ENCODE data around the gene ARMH2.

ARMH2 gene

GRCh38 chr6:24798740-24799540, at the start of gene ARMH2:
Gene ARMH2, minus strand, starts transcription at chr6:24798917. Its CDS starts 60 bp downstream, at chr6:24798857.
- no peak for FAIRE-seq

- no peak for FAIRE-seq
Measured at GRCh38 chr6:24848461-24848860, 49.7 kb upstream of the ARMH2 start.

GRCh38 chr6:24847402-24847801, 48.7 kb upstream of the ARMH2 start:
- no peak for FAIRE-seq

- FAIRE-seq: no peak
Measured at GRCh38 chr6:24845578-24845977, 46.9 kb upstream of the ARMH2 start.

- FAIRE-seq: no peak
Measured at GRCh38 chr6:24844903-24845302, 46.2 kb upstream of the ARMH2 start.

- no peak for FAIRE-seq
Measured at GRCh38 chr6:24844061-24844460, 45.3 kb upstream of the ARMH2 start.

GRCh38 chr6:24840187-24840586, 41.5 kb upstream of the ARMH2 start:
- no peak for FAIRE-seq

- no peak for FAIRE-seq
Measured at GRCh38 chr6:24838994-24839393, 40.3 kb upstream of the ARMH2 start.

- FAIRE-seq: no peak
Measured at GRCh38 chr6:24838081-24838480, 39.4 kb upstream of the ARMH2 start.

GRCh38 chr6:24836109-24836508, 37.4 kb upstream of the ARMH2 start:
- no peak for FAIRE-seq

GRCh38 chr6:24833711-24834386, 35.1 kb upstream of the ARMH2 start:
- no peak for FAIRE-seq

GRCh38 chr6:24832794-24833193, 34.1 kb upstream of the ARMH2 start:
- FAIRE-seq: no peak

GRCh38 chr6:24831771-24832716, 33.3 kb upstream of the ARMH2 start:
- FAIRE-seq: no peak

GRCh38 chr6:24829657-24830056, 30.9 kb upstream of the ARMH2 start:
- FAIRE-seq: no peak

GRCh38 chr6:24827970-24828369, 29.3 kb upstream of the ARMH2 start:
- no peak for FAIRE-seq

- FAIRE-seq: no peak
Measured at GRCh38 chr6:24827162-24827561, 28.4 kb upstream of the ARMH2 start.

- no peak for FAIRE-seq
Measured at GRCh38 chr6:24825130-24825630, 26.5 kb upstream of the ARMH2 start.

GRCh38 chr6:24824142-24824938, 25.6 kb upstream of the ARMH2 start:
- no peak for FAIRE-seq

- FAIRE-seq: no peak
Measured at GRCh38 chr6:24823185-24823584, 24.5 kb upstream of the ARMH2 start.

- FAIRE-seq: no peak
Measured at GRCh38 chr6:24822696-24823095, 24.0 kb upstream of the ARMH2 start.

GRCh38 chr6:24821860-24822444, 23.2 kb upstream of the ARMH2 start:
- no peak for FAIRE-seq

GRCh38 chr6:24818346-24818745, 19.6 kb upstream of the ARMH2 start:
- no peak for FAIRE-seq
